ENCODE results near the gene SHROOM4.

- TF ChIP-seq CTCF (IDR thresholded peaks at IDR 0.05; ENCODE audit: low read depth, low read length, missing input control) = no peak
- TF ChIP-seq REST (IDR thresholded peaks at IDR 0.05) = no peak
- TF ChIP-seq EGR1 (IDR thresholded peaks at IDR 0.05; ENCODE audit: low read depth in 2 of 2) = no peak
- no peak for TF ChIP-seq RXRA (IDR thresholded peaks at IDR 0.05)
- no peak for TF ChIP-seq YY1 (IDR thresholded peaks at IDR 0.05)
- TF ChIP-seq SP1 (IDR thresholded peaks at IDR 0.05) = no peak
- no peak for TF ChIP-seq GABPA (IDR thresholded peaks at IDR 0.05 in 1 of 2, conservative IDR thresholded peaks at IDR 0.05 in 1 of 2)
- TF ChIP-seq ZBTB33 (IDR thresholded peaks at IDR 0.05) = no peak
These were observed 39.4 kb upstream of the SHROOM4 start for GRCh38 chrX:50853399-50853798.

All from liver (tissue), 3 donors.